AG08395 (cell line): ENCODE measurements around the gene P3H3.
A peak's percentile ranks its signal among the peaks of the same experiment; 100 is the strongest.

Source experiments
- DNase-seq: peaks from one replicate; pipeline ENCODE4 v3.0.0; 2012; ENCODE audit warnings: mixed read lengths, low spot score

P3H3 gene

DNA sequence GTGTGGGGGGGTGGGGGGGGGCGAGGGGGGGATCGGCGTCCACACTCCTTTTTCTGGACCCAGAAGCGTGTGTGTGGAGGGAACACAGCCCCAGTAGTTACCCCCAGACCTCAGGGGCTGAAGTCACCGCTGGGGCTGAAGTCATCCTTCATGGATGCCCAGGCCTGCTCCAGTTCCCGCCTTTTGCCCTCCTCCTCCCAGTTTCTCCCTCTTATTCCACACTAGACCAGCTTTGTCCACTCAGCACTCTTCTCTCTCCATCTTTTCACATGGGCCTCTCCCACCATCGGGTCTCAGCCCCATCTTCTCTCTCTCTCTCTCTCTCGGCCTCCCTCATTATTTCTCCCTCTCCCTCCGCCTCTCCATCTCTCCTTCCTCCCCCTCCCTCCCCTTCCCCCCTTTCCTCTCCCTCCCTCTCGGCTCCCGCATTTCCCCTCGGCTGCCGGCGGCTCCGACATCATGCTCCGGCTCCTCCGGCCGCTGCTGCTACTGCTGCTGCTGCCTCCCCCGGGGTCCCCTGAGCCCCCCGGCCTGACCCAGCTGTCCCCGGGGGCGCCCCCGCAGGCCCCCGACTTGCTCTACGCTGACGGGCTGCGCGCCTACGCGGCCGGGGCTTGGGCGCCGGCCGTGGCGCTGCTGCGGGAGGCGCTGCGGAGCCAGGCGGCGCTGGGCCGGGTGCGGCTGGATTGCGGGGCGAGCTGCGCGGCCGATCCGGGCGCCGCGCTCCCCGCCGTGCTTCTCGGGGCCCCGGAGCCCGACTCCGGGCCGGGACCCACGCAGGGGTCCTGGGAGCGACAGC lies at the start of gene P3H3:
Gene P3H3, plus strand, starts transcription at position 426 of the 799 bp plus-strand sequence. Its CDS starts 34 bp downstream, at position 460.
- DNase-seq: peak; percentile 58

GRCh38 chr12:6778574-6779550 lies 49.3 kb upstream of the P3H3 start:
- peak; percentile 91 for DNase-seq

DNA sequence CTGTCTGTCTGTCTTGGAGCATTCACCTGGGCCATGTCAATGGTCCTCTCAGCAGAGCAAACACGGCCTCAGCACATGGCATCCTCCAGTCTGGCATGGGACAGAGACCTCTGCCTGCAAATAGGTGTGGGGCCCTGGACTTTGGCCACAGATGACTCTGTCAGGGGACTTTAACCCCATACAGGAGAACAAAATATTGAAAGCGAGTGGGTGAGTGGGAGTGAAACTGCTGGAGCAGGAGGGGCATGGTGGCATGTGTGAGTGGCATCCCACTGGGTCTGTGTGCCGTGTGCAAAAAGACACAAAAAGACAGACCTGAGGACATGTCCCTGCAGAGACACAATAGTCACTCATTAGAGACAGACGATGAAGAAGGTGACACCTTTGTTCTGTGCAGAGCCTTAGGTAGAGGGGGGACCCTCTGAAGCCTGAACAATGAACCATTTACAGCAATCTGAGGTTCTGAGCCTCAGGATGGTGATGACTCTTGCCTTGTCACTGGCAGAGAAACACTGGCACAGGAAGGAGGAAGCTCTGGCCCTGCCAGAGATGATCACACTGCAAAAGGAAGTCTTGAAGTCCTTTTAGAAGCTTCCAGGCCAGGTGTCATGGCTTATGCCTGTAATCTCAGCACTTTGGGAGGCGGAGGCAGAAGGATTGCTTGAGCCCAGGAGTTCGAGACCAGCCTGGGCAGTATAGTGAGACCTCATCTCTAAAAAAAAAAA lies 48.3 kb upstream of the P3H3 start:
- no peak for DNase-seq

DNA sequence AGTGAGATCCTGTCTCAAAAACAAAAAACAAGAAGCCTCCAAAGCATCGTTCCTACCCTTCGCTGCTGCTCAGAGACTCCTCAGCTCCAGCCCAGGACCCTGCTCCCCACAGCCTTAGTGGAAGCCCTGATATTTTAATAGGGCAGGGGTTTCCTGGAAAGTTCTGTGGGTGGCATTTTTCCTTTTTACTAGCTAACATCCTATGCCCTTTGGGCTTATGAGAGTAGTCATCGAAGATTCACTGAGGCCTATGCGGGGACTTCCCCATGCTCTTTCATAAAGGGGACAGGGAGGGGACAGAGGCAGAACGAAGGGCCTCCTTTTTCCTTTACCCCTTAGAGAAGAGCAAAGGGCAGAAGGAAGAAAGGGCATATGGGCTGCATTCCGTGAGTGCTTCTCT lies 47.6 kb upstream of the P3H3 start:
- DNase-seq: no peak

DNA sequence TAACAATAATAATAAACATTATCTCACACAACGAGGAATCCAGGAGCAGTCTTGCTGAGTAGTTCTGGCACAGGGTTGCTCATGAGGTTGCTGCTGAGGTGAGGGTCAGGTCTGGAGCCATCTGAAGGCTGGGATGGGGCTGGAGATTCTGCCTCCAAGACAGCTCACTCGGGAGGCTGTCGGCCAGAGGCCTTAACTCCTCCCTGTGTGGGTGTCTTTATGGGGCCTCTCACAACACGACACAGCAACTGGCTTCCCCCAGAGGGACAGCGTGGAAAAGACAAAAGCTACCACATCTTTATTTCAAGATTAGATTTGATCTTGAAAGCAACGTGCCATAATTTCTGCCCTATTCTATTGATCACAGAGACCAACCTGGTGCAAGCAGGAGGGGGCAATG lies 46.1 kb upstream of the P3H3 start:
- no peak for DNase-seq

DNA sequence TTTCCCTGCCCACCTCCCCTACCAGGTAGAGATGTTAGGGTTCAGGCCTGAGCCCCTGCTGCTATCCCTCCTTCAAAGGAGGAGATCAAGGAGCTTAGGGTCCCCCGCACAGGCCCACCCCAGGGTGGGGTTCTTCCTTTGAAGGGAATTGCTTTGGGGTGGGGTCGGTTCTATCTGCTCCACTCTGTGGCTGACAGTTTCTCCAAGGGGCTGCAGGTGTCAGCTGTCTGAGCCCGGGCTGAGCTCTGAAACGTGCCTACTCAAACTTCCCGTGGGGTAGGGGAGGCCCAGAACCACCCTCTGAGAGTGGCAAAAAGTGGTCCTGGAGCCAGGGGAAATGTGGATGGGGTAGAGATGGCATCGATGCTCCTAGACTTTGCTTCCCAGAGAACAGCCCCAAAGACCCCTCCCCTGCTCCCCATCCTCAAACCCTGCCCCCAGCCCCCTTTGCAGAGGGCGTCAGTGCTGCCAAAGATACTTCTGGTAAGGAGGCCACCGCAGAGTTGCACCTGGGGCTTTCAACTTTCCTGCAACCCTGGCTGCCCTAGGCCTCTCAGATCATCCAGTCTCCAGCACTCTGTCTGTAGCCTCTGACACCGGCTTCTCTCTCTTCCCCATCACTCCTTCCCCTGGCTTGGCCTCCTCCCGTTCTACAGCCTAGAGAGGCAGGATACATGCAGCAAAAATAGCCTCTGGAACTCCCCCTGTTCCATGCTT lies 45.2 kb upstream of the P3H3 start:
- no peak for DNase-seq

DNA sequence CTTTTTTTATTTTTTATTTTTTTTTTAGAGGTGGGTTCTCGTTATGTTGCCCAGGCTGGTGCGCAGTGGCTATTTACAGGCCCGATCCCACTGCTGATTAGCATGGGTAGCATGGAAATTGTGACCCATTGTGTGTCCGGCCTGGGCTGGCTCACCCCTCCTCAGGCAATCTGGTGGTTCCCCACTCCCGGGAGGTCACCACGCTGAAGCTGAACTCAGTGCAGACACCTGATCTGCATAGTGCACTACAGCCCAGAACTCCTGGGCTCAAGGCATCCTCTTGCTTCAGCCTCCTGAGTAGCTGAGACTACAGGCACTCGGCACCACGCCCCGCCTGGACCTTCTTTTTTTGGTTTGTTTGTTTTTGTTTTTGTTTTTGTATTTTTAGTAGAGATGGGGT lies 44.4 kb upstream of the P3H3 start:
- no peak for DNase-seq

- DNase-seq: no peak
Observed at GRCh38 chr12:6784296-6784695, 43.9 kb upstream of the P3H3 start.

- no peak for DNase-seq
Observed at GRCh38 chr12:6784761-6785160, 43.4 kb upstream of the P3H3 start.

- no peak for DNase-seq
Observed at GRCh38 chr12:6786416-6787094, 41.7 kb upstream of the P3H3 start.

DNA sequence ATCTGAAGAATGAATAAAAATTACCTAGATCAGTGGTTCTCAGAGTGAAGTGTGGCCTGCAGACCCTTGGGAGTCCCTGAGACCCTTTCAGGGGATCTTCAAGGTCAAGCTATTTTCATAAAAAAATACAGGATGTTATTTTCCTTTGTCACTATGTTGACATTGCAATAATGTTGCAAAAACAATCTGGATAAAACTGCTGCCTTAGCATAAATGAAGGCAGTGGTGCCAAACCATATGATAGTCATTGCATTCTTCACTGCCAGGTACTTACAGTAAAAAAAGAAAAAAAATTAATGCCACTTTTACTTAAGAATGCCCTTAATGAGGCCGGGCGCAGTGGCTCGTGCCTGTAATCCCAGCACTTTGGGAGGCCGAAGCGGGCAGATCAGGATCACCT lies 40.9 kb upstream of the P3H3 start:
- DNase-seq: no peak

DNA sequence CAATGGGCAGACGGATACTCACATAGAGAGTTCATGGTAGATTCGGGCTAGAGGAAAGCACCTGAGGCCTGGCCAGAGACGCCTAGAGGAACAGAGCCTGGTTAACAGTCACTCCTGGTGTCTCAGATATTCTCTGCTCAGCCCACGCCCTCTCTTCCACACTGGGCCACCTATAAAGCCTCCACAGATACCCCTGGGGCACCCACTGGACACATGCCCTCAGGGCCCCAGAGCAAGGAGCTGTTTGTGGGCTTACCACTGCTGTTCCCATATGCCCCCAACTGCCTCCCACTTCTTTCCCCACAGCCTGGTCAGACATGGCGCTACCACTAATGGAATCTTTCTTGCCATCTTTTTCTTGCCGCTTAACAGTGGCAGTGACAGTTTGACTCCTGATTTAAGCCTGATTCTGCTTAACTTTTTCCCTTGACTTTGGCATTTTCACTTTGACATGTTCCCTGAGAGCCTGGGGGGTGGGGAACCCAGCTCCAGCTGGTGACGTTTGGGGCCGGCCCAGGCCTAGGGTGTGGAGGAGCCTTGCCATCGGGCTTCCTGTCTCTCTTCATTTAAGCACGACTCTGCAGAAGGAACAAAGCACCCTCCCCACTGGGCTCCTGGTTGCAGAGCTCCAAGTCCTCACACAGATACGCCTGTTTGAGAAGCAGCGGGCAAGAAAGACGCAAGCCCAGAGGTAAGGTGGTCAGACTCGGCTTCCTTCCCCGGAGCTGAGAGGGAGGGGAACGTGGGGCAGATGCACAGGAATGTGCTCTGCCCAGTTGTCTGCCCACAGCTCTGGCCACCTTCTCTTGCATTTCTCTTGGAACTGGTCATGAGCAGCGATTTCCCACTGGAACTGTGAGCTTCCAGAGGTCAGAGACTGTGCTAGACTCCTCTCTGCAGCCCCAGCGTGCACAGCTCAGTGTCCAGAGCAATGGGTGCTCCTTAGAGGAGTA lies 39.0 kb upstream of the P3H3 start, which contains the start of gene CD4:
Gene CD4, plus strand, starts transcription at position 557 of the 953 bp plus-strand sequence. CDS start 10,611 bp downstream, outside the sequence.
- DNase-seq: no peak

- no peak for DNase-seq
Observed at GRCh38 chr12:6790496-6791150, 37.6 kb upstream of the P3H3 start.

- no peak for DNase-seq
Observed at GRCh38 chr12:6791931-6792520, 36.2 kb upstream of the P3H3 start.

DNA sequence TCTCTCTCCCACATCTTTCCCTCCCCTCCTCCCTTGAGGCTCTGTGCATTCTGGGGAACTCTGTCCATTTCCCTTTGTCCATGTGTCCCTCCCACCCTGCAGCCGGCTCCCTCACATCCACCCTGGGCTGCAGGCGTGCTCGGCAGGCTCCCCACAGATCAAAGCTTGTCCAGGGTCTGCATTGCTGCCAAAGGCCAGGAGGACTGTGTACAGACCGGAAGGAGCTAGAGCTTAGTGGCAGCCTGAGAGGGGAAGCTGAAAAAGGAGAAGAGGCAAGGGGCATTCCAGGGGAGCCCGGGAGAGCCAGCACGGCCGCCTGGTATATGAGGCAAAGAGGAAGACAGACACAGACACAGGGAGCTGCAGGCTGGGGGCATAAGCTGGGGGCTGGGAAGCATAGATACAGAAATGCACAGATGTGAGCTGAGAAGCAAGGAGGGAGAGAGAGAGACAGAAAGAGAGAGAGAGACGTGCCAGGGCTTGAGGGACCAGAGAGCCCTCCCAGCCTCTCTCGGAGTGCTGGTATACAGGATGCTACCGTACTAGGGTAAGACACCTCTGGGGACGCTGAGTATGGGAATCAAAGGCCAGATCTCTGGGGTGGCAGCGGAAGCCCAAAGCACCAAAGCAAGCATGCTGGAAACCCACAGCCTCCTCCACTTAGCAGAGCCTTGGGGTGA lies 35.5 kb upstream of the P3H3 start:
- no peak for DNase-seq

DNA sequence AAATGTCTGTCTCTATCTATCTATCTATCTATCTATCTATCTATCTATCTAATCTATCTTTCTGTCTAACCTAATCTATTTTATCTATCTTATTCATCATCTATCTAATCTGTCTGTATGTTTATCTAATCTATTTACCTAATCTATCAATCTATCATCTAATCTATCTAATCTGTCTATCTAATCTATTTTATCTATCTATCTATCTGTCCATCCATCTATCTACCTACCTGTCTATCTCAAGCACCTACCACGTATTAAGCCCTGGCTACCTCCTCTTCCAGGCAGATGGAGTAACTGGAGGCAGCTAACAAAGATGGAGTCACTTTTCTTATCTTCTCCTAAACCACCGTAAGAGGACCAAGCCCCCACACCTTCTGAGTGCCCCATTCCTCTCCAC lies 33.1 kb upstream of the P3H3 start:
- DNase-seq: no peak

DNA sequence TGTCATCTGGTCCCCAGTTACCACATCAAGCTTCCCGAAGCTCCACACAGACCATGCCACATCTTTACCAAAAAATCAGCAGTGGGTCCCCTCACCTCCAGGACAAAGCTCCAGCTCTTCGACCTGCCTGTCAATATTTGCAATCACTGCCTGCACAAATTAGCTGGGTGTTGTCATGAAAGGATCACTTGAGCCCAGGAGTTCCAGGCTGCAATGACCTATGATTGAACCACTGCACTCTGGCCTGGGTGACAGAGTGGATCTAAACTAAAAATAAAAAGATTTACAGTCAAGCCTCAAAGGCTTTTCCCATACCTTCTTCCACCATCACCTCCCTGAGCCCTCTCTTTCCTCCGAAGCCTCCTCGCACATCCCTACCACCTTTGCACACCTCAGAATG lies 31.6 kb upstream of the P3H3 start:
- no peak for DNase-seq

GRCh38 chr12:6799147-6799546 lies 29.1 kb upstream of the P3H3 start:
- DNase-seq: no peak
